Colonic mucosa (tissue), 4 donors: ENCODE data around the gene IFT80. TPM values are rescaled to one million over a fixed set of nuclear protein-coding genes. Genes with fewer than 3 reads are reported as not detected.

Experiments used
- DNase-seq: peaks from one replicate; pipeline ENCODE4 v3.0.0-alpha.2; 2020
- H3K27ac ChIP-seq: fragments of 200-600 bp; one replicate; pipeline ENCODE4 v1.8.0; 2021
- H3K27me3 ChIP-seq: fragments of 200-600 bp; one replicate; pipeline ENCODE4 v1.8.0; 2021
- H3K36me3 ChIP-seq: fragments of 200-600 bp; one replicate; pipeline ENCODE4 v1.8.0; 2021
- H3K4me1 ChIP-seq: fragments of 200-600 bp; one replicate; pipeline ENCODE4 v1.8.0; 2021; ENCODE audit warnings: mild to moderate bottlenecking
- H3K4me3 ChIP-seq: fragments of 200-600 bp; one replicate; pipeline ENCODE4 v1.8.0; 2021
- H3K9ac ChIP-seq, 2 donors: one replicate each; pipeline ENCODE4 v1.7.0; 2013; ENCODE audit warnings: control low read depth in 2 of 2, low read depth in 2 of 2, low read length in 2 of 2
- H3K9me3 ChIP-seq: fragments of 200-600 bp; one replicate; pipeline ENCODE4 v1.8.0; 2021
- intact Hi-C: fragments of 100-400 bp; cut with DNase I; formaldehyde crosslinking; loops from one replicate; pipeline ENCODE4 v1.14.1; 2022
- total RNA-seq, 2 donors: library from RNA; stranded (reverse); fragmentation: NEBNext Ultra II Directional in 1 of 2; extraction: Animal tissue kit (Norgen Biotek cat#: 25700) in 1 of 2; gene quantifications; one replicate each; pipeline ENCODE4 v1.2.1, GENCODE V29; 2021
- TF ChIP-seq, protein P1 (sequence below): fragments of 200-600 bp; IDR thresholded peaks from one replicate; pipeline ENCODE4 v1.8.0; 2022; ENCODE audit warnings: antibody characterized with exemption, mild to moderate bottlenecking
- donor health status: healthy.
- donor health status: DM: no; HTN: no; CAD: no.
- donor health status: DM: no; HTN: no; CAD: no.

The IFT80 gene
- total RNA-seq, 2 donors from 2014 or later: 13.1 to 13.8 TPM

DNA sequence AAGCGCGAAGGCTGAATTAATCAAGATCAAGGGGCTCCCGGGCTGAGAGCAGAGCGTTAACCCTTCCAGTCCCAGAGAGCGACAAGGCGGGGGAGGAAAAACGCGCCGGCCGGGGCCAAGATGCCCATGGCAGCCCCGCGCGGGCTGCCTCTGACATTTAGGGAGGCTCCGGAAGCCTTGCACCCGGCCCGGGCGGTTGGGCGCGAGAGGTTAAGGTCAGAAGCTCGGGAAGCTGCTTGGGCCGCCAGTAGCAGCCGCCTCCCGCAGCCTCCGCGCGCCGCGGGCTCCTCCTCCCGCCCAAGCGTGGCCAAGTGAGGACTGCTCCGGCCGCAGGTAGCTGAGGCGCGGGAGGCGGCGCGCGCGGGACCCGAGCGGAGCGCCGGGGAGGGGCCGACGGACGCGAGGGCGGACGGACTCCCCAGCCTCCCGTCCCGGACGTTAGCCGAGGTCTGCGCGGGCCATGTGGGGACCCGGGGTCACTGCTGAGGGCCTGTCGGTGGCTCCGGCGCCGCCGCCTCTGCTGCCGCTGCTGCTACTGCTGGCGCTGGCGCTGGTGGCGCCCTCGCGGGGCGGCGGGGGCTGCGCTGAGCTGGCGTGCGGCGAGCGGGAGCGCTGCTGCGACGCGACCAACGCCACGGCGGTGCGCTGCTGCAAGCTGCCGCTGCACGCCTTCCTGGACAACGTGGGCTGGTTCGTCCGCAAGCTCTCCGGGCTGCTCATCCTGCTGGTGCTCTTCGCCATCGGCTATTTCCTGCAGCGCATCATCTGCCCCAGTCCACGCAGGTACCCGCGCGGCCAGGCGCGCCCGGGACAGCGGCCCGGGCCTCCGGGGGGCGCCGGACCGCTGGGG is 173.6 kb downstream of the IFT80 start, which contains the start of gene C3orf80:
TSS of gene C3orf80 (plus strand) at position 247 of the 850 bp plus-strand sequence. CDS start at position 461, 214 bp downstream.
- H3K36me3 ChIP-seq: no peaks in the 10 kb centered on the region
- no peak within 1 kb of the TSS for H3K27ac ChIP-seq
- H3K4me3 ChIP-seq: peak within 1 kb of the TSS; percentile 64
- TF ChIP-seq, protein P1, sequence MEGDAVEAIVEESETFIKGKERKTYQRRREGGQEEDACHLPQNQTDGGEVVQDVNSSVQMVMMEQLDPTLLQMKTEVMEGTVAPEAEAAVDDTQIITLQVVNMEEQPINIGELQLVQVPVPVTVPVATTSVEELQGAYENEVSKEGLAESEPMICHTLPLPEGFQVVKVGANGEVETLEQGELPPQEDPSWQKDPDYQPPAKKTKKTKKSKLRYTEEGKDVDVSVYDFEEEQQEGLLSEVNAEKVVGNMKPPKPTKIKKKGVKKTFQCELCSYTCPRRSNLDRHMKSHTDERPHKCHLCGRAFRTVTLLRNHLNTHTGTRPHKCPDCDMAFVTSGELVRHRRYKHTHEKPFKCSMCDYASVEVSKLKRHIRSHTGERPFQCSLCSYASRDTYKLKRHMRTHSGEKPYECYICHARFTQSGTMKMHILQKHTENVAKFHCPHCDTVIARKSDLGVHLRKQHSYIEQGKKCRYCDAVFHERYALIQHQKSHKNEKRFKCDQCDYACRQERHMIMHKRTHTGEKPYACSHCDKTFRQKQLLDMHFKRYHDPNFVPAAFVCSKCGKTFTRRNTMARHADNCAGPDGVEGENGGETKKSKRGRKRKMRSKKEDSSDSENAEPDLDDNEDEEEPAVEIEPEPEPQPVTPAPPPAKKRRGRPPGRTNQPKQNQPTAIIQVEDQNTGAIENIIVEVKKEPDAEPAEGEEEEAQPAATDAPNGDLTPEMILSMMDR: no peak
- peaks cover 7% of the 10 kb centered on the region for H3K4me1 ChIP-seq
- intact Hi-C loops: no loop called here
- peak within 1 kb of the TSS in 1 of 2 donors; percentile 62 for H3K9ac ChIP-seq
- peaks cover 17% of the 10 kb centered on the region for H3K27me3 ChIP-seq
- DNase-seq: peak; percentile 44
- H3K9me3 ChIP-seq: no peaks in the 10 kb centered on the region

DNA sequence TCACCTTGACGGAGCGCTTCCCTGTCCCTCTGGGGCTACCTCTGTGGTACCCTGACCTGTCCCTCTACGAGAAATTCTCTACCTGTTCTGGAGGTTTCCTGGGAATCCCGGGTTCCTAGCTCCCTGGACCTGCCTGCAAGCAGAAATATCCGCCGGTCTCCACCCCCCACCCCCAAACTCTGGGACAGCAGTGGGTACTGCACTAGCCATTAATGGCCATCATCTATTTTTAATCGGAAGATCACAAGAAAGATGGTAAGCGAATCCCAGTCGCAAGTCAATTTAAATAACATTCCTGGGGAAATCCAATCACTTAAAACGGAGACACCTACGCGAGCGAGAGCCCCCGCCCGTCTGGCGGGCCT is 174.2 kb downstream of the IFT80 start:
- Histone ChIP-seq H3K9ac (no peak overlapping the region), H3K4me1 (peaks cover 7% of the 10 kb centered on the region), H3K9me3 (no peaks in the 10 kb centered on the region), H3K27me3 (peaks cover 17% of the 10 kb centered on the region), H3K36me3 (no peaks in the 10 kb centered on the region), H3K27ac (no peak overlapping the region), H3K4me3 (peak overlapping the region; percentile 64)
- TF ChIP-seq, protein P1: no peak
- DNase-seq: no peak
- intact Hi-C loops: no loop called here

DNA sequence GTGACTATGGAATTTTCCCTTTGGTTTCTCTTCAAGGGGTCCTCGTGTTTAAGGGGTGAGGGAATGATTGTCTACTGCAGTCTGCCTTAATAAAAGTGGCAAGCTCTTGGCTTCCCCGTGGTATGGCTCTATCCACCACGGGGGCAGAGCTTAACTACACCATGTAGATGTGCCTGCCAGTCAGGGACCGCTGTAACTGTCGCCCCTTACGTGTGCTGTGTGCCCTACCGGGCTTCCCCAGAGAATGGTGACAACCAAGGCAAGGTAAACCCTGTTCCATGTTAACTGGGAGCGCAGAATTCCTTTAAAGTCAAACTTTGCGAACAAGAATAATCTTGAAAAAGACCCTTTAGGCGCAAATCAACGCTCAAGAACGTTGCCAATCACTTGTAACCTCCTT is 174.8 kb downstream of the IFT80 start:
- no peak overlapping the region for H3K9ac ChIP-seq
- H3K27ac ChIP-seq: no peak overlapping the region
- TF ChIP-seq, protein P1: no peak
- intact Hi-C loops: no loop called here
- no peak overlapping the region for H3K4me3 ChIP-seq
- peaks cover 17% of the 10 kb centered on the region for H3K27me3 ChIP-seq
- DNase-seq: no peak
- no peaks in the 10 kb centered on the region for H3K36me3 ChIP-seq
- peaks cover 7% of the 10 kb centered on the region for H3K4me1 ChIP-seq
- H3K9me3 ChIP-seq: no peaks in the 10 kb centered on the region

DNA sequence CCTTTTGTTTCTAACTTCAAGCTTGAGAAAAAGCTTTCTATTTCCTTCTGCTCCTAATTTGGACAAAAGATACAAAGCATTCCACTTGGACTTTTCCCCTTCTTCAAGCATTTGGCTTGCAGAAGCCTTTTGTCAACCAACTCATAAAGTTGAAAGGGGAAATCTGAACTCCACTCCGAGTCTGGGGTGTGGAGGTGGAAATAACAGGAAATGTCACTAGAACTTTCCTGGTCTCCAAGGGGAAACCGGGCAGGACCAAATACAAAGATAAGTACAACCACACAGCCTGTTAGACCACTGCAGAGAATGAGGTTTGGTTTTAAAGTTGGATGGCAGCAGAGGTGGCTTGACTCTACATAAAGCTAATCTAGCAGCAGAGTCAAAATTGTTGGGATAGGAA is 178.0 kb downstream of the IFT80 start:
- H3K27ac ChIP-seq: no peak overlapping the region
- intact Hi-C loops: no loop called here
- H3K4me3 ChIP-seq: no peak overlapping the region
- DNase-seq: no peak
- H3K4me1 ChIP-seq: peaks cover 3% of the 10 kb centered on the region
- H3K27me3 ChIP-seq: peaks cover under 1% of the 10 kb centered on the region
- no peaks in the 10 kb centered on the region for H3K36me3 ChIP-seq
- H3K9me3 ChIP-seq: no peaks in the 10 kb centered on the region
- no peak overlapping the region for H3K9ac ChIP-seq
- TF ChIP-seq, protein P1: no peak

DNA sequence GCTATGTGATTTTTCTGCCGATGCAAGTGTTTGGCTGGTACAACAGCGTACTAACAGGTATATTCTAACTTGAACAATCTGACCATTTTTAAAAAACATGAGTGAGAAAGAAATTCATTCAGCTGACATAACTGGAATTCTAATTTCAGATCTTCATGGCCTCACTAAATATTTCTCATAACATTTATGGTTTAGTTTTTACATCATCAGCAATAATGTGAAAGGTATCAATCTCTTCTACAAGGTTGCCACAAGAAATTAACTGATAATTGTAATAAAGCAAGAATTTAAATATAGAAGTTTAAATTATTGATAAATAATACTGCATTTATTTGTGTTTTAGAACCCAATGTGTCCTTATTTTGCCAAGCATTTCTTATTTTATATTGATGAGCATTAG is 179.0 kb downstream of the IFT80 start:
- Histone ChIP-seq H3K36me3 (no peaks in the 10 kb centered on the region), H3K4me1 (peaks cover 2% of the 10 kb centered on the region), H3K27me3 (no peaks in the 10 kb centered on the region), H3K4me3 (no peak overlapping the region), H3K9ac (no peak overlapping the region), H3K9me3 (no peaks in the 10 kb centered on the region), H3K27ac (no peak overlapping the region)
- TF ChIP-seq, protein P1: no peak
- DNase-seq: no peak
- intact Hi-C loops: no loop called here
